ENCODE data around the gene SCCPDH.
"Not testable (repeated sequence)": the region's sequence is repeated elsewhere in the genome, so short reads cannot be mapped to it uniquely, and the experiment has no call there.

The SCCPDH gene

DNA sequence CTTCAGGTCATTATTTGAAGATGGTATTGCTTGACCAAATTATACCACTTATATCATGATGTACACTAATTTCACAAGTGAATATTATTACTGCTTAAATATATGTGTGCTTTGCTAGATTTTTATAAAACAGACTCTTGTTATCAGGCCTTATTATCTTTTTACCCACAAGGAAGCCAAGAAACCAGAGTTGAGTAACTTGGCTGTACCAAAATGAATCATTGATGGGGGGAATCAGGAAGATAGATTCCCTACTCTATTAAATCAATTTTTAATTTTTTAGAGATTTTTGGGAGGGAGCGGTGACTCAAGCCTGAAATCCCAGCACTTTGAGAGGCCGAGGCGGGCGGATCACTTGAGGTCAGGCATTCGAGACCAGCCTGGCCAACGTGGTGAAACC is 16.0 kb upstream of the SCCPDH start:
- DNase-seq, result no peak

DNA sequence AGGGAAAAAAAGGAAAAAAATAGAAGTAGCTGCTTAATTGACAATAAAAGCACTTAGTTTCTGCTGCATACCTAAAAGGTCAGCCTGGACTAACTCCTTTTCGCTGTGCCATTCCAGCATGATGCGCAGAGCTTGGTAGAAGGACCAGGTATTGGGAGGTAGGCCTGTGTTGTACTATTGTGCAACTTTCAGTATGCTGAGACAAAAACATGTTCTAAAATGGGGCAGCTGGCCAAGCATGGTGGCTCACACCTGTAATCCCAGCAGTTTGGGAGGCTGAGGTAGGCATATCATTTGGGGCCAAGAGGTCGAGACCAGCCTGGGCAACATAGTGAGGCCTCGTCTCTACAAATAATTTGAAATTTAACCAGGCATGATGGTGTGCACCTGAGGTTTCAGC is 15.0 kb upstream of the SCCPDH start:
- no peak for DNase-seq

DNA sequence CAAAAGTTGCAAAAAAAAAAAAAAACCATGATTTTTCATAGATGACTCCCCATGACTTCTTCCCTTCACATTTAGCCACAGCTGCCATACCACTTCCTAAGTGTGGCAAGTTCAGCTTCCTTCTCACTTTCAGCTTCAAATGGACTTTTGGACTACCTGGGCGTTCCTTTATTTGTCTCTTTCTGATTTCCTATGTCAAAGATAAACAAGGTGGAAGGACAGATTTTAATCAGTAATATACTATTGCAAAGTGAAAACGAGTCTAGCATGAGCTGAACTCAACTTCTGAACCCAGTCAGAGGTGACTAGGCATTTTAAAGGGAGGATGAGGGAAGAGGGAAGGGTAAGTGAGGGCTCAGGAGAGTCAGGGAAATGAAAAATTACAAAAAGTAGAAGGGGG is 14.4 kb upstream of the SCCPDH start:
- DNase-seq, result peak in 1 of 2 donors; percentile 46

DNA sequence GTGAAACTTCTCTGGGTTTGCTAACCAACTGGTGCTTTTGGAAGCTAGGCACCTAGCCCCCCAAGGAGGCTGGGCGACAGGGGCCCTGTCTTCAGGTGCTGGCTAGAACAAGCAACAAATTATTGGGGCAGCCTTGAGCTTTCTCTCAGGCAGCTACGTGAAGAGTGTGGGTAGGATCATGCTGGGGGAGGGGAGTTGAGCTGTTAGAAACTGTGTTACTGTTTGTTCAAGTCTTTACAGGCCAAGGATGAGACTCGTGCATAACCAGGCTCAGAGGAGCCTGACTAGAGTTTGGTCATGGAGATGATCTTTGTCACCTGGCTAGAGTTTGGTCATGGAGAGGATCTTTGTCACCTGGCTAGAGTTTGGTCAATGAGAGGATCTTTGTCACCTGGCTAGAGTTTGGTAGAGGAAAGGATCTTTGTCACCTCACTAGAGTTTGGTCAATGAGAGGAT is 12.6 kb upstream of the SCCPDH start:
- no peak for DNase-seq

DNA sequence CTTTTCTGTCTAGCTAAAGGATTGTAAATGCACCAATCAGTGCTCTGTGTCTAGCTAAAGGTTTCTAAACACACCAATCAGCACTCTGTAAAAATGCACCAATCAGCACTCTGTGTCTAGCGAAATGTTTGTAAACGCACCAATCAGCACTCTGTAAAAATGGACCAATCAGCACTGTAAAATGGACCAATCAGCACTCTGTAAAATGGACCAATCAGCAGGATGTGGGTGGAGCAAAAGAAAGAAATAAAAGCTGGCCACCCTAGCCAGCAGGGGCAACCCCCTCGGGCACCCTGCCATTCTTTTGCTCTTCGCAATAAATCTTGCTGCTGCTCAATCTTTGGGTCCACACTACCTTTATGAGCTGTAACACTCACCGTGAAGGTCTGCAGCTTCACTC is 11.8 kb upstream of the SCCPDH start:
- DNase-seq, result not testable (repeated sequence)

DNA sequence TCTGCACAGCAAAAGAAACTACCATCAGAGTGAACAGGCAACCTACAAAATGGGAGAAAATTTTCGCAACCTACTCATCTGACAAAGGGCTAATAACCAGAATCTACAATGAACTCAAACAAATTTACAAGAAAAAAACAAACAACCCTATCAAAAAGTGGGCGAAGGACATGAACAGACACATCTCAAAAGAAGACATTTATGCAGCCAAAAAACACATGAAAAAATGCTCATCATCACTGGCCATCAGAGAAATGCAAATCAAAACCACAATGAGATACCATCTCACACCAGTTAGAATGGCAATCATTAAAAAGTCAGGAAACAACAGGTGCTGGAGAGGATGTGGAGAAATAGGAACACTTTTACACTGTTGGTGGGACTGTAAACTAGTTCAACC is 4.8 kb upstream of the SCCPDH start:
- not testable (repeated sequence) for DNase-seq

DNA sequence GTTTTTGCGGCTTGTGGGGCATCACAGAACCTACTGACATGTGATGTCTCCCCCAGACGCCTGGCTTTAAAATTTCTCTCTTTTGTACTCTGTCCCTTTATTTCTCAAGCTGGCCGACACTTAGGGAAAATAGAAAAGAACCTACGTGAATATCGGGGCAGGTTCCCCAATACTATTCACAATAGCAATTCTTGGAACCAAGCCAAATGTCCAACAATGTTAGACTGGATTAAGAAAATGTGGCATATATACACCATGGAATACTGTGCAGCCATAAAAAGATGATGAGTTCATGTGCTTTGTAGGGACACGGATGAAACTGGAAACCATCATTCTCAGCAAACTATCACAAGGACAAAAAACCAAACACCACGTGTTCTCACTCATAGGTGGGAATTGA is 3.4 kb upstream of the SCCPDH start:
- DNase-seq, result not testable (repeated sequence)

DNA sequence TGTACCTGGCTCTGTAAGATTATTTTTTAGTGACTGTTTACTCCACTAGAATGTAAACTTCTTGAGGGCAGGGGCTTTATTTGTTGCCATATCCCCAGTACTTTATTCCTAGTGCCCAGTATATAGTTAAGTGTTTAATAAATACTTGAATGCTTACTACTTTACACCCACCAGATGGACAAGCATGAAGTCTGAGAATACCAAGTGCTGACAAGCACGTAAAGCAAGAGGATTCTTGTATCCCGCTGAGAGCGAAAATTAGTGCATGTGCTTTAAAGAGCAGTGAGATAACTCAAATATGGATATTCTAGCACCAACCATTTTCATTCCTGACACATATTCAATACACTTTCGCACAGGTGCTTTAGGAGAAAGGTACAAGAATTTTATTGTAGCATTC is 1.5 kb upstream of the SCCPDH start:
- DNase-seq, result no peak

DNA sequence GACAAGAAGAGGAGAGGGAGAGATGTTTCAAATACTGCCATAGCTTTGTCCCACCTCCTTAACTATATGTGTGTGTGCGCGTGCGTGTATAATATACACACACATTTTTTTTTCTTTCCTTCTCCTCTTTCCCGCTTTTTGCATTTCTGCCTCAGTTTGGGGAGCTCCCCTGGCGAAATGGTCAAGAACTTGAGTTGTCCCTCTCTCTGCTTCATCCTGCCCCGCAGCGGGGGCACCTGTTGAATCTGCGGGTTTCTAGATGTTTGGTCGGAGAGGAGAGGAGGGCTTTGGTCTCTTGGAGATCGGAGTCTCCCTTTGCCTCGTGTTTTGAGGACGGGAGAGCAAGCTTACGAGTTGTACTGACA is 504 bp downstream of the SCCPDH start:
- no peak for DNase-seq

DNA sequence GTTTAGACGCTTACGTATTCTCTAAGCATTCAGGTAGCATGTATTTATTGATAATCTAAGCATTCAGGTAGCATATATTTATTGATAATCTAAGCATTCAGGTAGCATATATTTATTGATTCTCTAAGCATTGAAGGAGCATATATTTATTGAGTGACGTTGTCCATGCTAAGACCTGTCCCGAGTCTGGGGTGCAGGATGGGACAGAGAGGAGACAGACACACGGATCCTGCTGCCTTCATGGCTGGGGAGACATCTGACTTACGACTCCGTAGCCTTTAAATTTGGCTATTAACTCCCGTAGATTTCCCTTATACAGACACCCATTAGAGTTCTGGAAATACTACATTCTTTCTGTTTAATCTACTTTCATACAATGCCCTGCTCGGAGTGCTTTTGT is 982 bp downstream of the SCCPDH start:
- no peak for DNase-seq

DNA sequence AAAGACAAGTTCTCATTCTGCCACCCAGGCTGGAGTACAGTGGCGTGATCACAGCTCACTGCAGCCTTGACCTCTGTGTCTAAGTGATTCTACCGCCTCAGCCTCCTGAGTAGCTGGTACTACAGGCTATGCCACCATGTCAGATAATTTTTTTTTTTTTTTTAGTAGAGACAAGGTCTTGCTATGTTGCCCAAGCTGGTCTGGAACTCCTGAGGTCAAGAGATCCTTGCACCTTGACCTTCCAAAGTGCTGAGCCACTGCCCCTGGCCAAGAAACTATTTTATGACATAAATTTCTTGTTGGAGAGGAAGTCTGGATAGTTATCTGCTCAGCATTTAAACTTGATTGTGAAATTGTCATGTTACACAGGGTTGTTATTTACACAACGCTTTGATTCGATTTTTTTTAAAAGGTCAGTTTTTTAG is 2.1 kb downstream of the SCCPDH start:
- no peak for DNase-seq

DNA sequence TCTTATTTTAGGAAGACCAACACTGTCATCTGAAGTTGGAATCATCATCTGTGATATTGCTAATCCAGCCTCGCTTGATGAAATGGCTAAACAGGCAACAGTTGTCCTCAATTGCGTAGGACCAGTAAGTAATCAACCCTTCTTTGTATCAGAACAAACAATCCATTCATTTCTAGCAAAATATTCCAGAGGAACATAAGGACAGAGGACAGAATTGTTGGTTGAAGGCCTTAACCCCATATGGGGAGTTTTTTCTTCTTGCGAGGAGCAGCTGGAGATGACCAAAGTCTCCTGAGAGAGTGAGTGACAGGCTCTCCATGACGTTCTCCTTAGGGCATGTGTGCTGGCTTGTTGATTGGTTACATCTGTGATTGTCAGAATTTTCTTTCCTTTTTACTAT is 2.7 kb downstream of the SCCPDH start:
- DNase-seq, result no peak

DNA sequence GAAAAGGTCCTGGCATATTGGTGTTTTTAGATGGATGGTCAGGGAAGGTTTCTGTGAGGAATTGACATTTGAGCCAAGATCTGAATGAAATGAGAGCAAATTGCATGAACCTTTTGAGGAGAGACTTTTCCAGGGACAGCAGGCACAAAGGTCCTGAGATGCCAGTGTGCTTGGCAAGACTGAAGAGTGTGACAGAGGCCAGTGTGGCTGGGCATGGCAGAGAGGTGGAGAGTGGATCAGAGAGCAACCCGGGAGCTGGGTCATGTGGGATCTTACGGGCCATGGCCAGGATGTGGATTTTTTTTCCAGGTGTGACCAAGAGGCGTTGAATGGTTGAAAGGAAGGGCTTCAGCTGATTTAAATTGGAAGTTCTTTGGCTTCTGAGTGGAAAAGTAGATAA is 3.4 kb downstream of the SCCPDH start:
- DNase-seq, result no peak

DNA sequence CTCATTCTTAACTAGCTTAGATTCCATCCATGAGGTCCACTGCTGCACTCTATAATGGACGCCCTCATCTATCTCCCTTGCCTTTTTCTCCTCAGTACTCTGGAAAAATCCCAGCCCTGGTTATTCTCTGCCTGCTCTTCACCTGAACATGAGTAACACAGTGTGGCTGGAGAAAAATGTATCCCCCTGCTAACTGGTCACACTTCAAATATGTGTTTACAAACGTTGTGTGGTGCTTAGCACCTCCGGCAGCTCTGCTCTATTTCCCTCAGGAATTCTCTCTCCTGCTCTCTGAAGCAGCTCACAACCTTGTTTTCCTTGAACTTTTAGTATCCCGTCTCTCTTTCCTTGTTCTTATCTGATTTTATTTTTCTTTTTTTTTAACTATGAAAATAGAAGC is 4.1 kb downstream of the SCCPDH start:
- DNase-seq, result no peak

DNA sequence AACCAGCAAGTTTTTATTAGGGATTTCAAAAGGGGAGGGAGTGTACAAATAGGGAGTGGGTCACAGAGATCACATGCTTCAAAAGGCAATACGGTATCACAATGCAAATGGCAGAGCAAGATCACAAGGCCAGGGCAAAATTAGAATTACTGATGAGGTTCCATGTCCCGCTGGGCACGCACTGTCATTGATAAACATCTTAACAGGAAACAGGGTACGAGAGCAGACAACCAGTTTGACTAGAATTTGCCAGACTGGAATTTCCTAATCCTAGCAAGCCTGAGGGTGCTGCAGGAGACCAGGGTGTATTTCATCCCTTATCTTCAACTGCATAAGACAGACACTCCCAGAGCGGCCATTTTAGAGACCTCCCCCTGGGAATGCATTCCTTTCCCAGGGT is 4.8 kb downstream of the SCCPDH start:
- DNase-seq, result not testable (repeated sequence)

DNA sequence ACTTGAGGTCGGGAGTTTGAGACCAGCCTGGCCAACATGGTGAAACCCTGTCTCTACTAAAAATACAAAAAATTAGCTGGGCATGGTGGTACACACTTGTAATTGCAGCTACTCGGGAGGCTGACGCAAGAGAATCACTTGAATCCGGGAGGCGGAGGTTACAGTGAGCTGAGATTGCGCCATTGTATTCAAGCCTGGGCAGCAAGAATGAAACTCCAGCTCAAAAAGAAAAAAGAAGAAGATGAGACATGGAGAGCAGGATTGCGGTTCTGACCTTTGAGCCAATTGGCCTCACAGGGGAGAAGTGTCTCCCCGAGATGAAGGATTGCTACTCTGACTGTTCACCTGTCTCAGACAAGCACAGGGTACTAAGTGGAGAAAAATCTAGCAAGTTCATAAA is 6.6 kb downstream of the SCCPDH start:
- no peak for DNase-seq

DNA sequence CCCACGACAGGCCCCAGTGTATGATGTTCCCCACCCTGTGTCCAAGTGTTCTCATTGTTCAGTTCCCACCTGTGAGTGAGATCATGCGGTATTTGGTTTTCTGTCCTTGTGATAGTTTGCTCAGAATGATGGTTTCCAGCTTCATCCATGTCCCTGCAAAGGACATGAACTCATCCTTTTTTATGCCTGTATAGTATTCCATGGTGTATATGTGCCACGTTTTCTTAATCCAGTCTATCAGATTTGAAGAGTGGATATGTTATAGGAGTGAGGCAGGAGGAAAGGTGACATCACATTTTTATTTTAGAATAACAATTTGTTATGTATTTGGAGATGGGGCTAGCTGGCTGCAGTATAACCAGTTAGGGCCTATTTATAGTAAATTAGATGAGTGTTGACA is 7.7 kb downstream of the SCCPDH start:
- DNase-seq, result not testable (repeated sequence)

DNA sequence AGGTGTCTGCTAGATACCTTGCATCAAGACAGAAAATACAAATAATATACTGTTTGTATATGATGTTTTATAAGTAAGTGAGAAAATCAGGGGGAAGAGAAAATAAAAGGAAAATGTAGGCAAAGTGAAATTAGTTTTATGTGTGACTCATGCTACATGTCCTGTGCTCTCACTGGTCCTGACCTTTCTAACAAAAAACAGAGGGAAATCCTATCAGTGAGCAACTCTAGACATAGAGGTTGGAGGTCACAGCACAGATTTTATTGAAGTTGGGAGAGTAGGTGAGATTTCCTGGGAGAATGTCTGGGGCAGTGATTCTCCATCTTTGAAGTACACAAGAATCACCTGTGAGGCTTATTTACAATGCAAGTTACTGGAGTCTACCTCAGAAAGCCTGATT is 9.5 kb downstream of the SCCPDH start:
- DNase-seq, result no peak

DNA sequence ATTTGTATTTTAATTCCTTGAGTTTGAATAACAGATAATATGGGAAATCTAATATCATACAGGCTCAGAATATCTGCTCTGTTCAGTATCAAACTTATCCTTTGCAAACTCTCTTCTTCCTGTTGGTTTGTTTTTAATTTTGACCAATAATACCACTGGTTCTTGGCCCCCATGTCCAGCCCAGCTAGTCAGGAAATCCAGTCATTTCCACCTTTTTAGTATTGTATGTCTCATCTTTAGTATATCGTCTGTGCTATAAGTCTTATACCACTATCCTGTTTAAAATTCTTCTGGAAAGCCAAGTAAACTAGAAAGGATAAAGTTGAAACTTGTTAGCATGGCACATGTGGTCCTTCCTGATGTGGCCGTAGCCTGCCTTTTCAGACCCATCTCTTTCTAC is 10.7 kb downstream of the SCCPDH start:
- DNase-seq, result no peak

DNA sequence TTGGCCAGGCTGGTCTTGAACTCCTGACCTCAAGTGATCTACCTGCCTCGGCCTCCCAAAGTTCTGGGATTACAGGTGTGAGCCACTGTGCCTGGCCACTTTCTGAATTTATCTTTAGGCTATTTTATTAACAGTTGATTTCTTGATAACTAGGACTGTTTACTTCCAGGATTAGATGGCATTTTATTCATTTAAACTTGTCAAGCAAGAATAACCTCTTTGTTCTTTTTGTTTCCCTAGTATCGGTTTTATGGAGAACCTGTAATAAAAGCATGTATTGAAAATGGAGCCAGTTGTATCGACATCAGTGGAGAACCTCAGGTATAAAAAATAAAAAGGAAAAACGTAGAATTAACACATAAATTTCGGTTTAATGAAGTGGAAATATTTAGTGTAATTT is 11.5 kb downstream of the SCCPDH start:
- no peak for DNase-seq

DNA sequence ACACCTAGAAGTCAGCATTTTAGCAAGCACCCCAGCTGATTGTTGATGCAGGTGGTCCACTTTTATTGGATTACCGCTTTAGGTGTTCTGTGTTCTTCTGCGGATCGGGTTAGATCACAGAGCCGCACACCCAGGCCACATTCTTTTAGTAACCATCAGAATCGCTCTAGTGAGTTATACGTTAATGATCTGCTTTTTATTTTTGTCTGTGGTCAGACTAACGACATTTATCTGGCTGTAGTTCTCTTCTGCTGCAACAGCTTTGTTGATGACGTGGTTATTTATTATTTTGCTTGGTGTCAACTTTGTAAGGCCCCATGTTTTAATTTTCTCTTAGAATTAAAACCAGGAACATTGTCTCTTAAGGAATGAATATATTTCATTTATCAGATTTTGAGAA is 18.2 kb downstream of the SCCPDH start:
- no peak for DNase-seq

DNA sequence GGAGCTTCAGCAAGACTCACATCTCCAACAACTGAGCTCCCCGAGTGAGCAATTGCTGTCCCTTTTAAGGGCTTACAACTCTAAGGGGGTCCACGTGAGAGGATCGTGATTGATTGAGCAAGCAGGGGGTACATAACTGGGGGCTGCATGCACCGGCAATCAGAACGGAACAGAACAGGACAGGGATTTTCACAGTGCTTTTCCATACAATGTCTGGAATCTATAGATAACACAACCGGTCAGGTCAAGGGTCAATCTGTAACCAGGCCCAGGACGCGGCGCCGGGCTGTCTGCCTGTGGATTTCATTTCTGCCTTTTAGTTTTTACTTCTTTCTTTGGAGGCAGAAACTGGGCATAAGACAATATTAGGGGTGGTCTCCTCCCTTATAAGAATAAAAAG is 21.9 kb downstream of the SCCPDH start:
- DNase-seq, result not testable (repeated sequence)

DNA sequence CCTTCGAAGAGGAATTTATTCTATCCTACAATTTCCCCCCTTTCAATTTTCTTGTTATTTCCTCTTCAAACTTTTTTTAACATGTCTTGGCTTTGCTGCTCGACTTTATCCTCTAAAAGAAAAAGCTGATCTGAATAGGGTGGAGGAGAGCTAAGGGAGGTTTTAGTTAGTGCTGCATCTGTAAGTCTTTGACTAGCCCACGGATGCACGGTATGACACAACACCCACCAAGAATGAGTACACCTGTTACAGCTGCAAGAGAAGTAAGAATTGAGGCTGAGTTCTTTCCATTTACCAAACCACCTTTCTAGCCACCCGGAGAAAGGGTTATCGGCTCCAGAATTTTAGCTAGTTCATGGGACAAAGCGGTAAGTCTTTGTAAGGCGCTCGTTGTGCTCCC is 23.8 kb downstream of the SCCPDH start:
- DNase-seq, result no peak

DNA sequence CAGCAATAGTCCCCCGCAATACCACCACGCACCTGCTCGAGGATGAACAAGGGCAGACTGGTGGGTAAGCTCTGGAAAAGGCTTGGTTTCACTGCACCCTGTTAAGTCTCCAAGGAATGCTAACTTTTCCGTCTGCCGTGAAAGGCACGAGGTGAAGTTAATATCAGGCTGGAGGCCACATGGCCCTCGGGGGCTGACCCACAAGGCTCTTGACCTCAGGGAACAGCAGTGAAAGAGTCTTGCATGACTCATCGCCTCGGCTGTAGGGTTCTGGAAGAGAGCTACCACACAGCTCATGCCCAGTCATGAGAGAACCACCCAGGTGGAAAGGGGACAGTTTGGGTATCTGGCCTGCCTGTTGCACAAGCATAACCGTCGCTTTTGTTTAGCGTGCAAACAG is 24.7 kb downstream of the SCCPDH start:
- DNase-seq, result no peak

DNA sequence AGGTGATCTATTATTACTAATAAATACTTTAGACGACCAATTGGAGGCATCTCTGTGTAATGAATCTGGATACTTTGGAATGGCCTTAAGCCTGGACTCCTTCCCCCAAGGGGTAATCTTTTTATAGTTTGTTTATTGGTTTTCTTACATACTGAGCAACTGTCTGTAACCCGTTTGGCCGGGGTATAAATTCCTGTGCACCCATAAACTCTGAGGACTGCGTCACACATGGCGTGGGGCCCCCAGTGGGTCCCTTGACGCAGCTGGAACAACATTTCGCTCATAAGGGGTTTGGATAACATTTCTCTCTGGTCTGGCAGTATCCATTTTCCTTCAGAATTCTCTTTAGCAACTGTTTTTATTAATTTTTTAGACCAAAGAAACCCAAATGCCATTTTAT is 26.5 kb downstream of the SCCPDH start:
- no peak for DNase-seq
